Testis (tissue), 3 donors: ENCODE data around the gene NFIX. TPM values are rescaled to one million over a fixed set of nuclear protein-coding genes. Genes with fewer than 3 reads are reported as not detected.

Experiments
- DNase-seq: peaks from one replicate; pipeline ENCODE4 v3.0.0-alpha.2; 2019
- H3K27ac ChIP-seq, 2 donors: fragments of 200-600 bp; sonication (generic); one replicate each; pipeline ENCODE4 v1.5.1; 2019
- H3K27me3 ChIP-seq: fragments of 200-600 bp; sonication (generic); one replicate; pipeline ENCODE4 v1.5.1; 2019
- H3K36me3 ChIP-seq: fragments of 200-600 bp; sonication (generic); one replicate; pipeline ENCODE4 v1.5.1; 2017; ENCODE audit warnings: low read depth; ENCODE audit errors: missing control alignments
- H3K4me1 ChIP-seq: fragments of 200-600 bp; sonication (generic); one replicate; pipeline ENCODE4 v1.5.1; 2019
- H3K4me3 ChIP-seq, 2 donors: fragments of 200-600 bp; sonication (generic); one replicate each; pipeline ENCODE4 v1.5.1; 2017 to 2019
- H3K9me3 ChIP-seq: fragments of 200-600 bp; sonication (generic); one replicate; pipeline ENCODE4 v1.5.1; 2017
- POLR2A ChIP-seq: fragments of 450-650 bp; IDR thresholded peaks from one replicate; pipeline ENCODE4 v1.6.1; 2017; ENCODE audit warnings: antibody characterized with exemption, mild to moderate bottlenecking, moderate library complexity
- WGBS, 2 donors: methylation state at CpG; one replicate each; pipeline ENCODE4 v1.1.5; 2018; 5-methylcytosine and 5-hydroxymethylcytosine counted together
- intact Hi-C: fragments of 100-400 bp; cut with DNase I; formaldehyde crosslinking; loops from one replicate; pipeline ENCODE4 v1.15.1; 2023; ENCODE audit warnings: low total_unique reads
- polyA plus RNA-seq: library from polyadenylated mRNA; stranded (reverse); fragments of 350-450 nt; fragmentation: Illumina TruSeq; extraction: RNeasy Lipid Tissue Mini Kit (QIAGEN cat#74804); gene quantifications from one replicate; pipeline ENCODE4 v1.2.3, GENCODE V29; 2014; ENCODE audit warnings: low read depth, low replicate concordance; ENCODE audit not compliant: insufficient read depth
- total RNA-seq, 2 donors: library from RNA; depleted of rRNA; stranded (reverse); fragments of >200 nt; gene quantifications; one replicate each; pipeline ENCODE4 v1.2.3, GENCODE V29; 2016
- TF ChIP-seq, protein P1 (sequence below), 3 experiments: fragments of 450-650 bp in 2 of 3; fragments of 200-600 bp in 1 of 3; sonication (generic) in 1 of 3; IDR thresholded peaks; one replicate each; pipeline ENCODE4 v1.5.1; 2016 to 2019; ENCODE audit warnings: antibody characterized with exemption in 3 of 3, mild to moderate bottlenecking in 2 of 3, moderate library complexity in 1 of 3

NFIX gene
- total and polyA plus RNA-seq, 3 donors from 2014 or later = 47.4 to 62.4 (median 51.7) TPM

DNA sequence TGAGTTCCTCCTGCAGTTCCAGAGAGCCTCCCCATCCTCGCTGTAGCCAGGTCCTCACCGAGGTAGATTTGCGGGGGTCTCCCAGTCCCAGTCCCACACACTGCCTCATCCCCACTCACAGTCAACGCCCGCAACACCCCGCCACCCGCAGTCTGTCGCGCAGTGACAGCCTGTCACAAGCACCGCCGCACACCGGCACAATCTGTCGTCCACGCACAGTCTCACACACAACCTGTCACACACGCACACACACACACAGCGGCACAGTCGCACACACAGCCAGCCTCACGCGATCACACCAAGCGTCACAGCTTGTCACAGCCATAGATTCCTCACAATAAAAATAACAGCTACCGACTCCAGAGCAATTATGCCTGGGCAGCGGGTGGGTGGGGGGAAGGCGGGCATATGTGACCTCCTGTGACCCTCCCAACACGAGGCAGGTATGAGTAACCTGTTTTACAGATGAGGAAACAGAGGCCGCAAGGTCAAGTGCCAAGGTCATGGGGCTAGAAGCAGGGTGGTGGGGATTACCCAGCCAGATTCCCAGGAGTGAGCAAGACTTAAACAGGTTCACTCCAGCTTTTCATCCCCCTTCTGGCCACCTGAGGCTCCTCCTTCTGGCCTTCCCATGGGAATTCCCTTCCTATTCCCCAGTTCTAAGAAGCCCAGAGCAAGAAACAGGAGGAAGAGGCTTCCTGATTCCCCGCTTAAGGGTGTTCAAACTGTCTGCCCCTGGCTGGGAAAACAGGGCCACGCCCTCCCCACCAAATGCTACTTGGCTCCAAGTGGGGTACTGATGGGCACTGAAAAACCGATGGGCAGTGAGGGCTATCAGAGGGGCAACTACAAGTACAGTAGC, 13.9 kb downstream of the NFIX start:
- H3K36me3 ChIP-seq = no peaks in the 10 kb centered on the region
- intact Hi-C loops = no loop called here
- H3K4me3 ChIP-seq = no peak overlapping the region
- H3K4me1 ChIP-seq = peaks cover 56% of the 10 kb centered on the region
- no peaks in the 10 kb centered on the region for H3K9me3 ChIP-seq
- WGBS, 2 donors = 82 to 87% methylated on average over 24 to 28 of the region's 28 CpGs
- DNase-seq = no peak
- TF ChIP-seq, protein P1, sequence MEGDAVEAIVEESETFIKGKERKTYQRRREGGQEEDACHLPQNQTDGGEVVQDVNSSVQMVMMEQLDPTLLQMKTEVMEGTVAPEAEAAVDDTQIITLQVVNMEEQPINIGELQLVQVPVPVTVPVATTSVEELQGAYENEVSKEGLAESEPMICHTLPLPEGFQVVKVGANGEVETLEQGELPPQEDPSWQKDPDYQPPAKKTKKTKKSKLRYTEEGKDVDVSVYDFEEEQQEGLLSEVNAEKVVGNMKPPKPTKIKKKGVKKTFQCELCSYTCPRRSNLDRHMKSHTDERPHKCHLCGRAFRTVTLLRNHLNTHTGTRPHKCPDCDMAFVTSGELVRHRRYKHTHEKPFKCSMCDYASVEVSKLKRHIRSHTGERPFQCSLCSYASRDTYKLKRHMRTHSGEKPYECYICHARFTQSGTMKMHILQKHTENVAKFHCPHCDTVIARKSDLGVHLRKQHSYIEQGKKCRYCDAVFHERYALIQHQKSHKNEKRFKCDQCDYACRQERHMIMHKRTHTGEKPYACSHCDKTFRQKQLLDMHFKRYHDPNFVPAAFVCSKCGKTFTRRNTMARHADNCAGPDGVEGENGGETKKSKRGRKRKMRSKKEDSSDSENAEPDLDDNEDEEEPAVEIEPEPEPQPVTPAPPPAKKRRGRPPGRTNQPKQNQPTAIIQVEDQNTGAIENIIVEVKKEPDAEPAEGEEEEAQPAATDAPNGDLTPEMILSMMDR (IDR thresholded peaks at IDR 0.05) = no peak
- TF ChIP-seq POLR2A = no peak
- no peaks in the 10 kb centered on the region for H3K27me3 ChIP-seq
- peak overlapping the region; percentile 15 to 94 for H3K27ac ChIP-seq

DNA sequence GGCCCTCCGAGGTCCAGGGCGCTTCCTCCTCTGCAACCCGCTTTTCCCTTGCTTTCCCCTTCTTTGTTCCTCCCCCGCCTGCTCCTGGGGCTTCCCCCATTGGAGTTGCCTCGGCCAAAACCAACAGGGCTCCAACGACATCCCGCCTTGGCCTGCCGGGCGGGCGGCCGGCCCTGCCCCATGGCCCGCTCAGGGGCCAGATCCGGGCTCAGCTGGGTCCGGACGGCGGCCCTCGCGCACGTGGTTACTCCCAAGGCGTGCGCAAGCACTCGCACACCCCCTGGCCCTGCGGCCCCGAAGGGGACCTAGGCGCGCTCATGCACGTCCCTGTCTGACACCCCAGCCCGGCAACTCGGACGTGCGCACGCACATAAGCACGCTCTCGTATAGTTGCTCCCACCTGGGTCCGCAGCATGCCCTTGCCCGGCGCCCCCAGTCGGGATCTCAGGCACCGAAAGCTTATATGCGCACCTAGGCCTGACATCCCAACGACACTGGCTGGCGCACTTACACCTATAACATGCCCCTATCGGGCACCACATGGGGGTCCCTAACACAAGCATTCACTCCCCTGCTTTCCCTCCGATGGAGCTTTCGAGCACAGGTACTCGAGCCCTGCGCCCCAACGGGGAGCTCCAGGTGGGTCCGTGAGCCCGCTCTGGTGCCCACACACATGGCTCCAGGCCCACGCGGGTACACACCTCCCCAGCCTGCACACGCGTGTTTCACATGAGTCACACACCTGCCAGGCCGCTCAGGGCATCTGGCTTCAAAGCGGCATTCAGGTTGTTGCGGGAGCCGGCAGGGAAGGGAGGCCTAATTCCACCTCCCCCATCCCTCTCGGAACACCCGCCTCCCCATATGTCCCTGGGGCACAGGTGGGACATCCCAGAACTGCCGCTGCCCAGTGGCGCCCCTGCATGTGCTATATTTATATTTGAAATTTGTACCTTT, 15.0 kb downstream of the NFIX start:
- no peak overlapping the region for H3K4me3 ChIP-seq
- no peak for TF ChIP-seq POLR2A
- H3K4me1 ChIP-seq = peaks cover 66% of the 10 kb centered on the region
- peak; percentile 61 for DNase-seq
- no peaks in the 10 kb centered on the region for H3K9me3 ChIP-seq
- no peaks in the 10 kb centered on the region for H3K36me3 ChIP-seq
- WGBS, 2 donors = 37 to 48% methylated on average over 16 to 62 of the region's 62 CpGs
- no peaks in the 10 kb centered on the region for H3K27me3 ChIP-seq
- peak overlapping the region; percentile 15 to 94 for H3K27ac ChIP-seq
- intact Hi-C loops = no loop called here

DNA sequence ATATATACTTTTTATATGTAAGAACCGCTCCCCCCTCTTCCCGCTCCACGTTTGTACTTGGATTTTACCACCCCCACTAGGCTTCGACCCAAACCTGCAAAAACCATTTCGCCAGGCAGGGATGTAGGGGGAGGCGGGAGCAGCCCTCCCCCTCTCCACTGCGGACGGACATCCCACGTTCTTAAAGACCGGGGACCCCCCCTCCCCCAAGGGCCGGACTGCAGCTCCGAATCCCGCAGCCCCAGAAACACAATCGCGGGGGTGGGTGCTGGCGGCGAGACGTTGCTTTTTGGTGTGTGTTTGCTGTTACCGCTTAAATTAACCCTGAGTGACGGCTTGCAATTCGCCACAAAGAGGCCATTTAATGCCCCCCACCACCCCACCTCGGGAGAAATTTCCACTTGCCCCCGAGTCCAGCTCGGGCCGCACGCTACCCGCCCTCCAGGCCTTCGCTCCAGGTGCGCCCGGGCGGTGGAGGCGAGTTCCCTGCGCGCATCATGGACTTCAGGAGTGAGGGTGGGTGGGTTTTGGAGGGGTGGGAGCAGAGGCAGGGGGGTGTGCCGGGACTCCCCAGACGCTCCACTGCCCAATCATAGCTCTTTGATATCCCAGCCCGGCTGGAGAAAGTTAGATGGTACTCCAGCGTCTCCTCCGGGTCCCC, 15.8 kb downstream of the NFIX start:
- H3K4me3 ChIP-seq = peak overlapping the region; percentile 55 to 56
- TF ChIP-seq POLR2A = no peak
- TF ChIP-seq, protein P1 (IDR thresholded peaks at IDR 0.05) = no peak

DNA sequence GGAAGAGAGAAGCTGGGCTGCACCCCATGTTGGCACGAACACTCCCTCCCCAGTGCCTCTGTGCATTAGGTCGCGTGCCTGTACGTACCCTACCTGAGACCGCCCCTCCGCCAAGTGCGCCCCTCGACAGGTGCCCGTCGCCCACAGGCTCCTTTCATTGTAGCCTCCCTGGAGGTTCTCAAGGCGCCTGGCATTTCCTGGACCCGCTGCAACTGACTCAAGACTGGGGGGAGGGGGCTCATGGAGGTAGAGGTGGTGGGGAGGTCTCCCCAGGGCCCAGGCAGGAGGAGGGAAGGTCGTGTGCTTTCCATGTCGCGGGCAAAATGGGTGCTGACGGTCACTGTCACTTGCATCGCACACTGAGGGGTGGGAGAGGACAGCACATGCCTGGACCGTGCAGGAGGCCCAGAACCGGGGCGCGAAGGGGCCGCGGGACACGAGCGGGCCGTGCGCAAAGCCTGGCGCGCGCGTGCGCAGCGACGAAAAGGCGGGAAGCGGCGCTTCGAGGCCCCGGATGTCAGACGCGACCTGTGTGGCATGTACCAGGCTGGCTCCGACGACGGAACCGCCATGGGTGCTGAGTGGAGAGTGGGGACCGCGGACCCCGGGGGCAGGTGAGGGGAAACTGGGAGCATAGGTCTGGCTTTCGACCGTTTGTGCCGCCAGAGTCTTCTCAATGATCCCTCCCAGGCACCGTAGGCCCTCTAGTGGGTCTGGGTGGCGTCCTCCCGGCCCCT, 16.5 kb downstream of the NFIX start:
- intact Hi-C loops = no loop called here

More for the DNA sequence above, 15.8 kb downstream of the NFIX start:
- Histone ChIP-seq H3K27ac (peak overlapping the region in 1 of 2 donors; percentile 94), H3K36me3 (no peaks in the 10 kb centered on the region), H3K27me3 (no peaks in the 10 kb centered on the region), H3K9me3 (no peaks in the 10 kb centered on the region), H3K4me1 (peaks cover 69% of the 10 kb centered on the region)
- WGBS, 2 donors = 52 to 57% methylated on average over 34 to 39 of the region's 39 CpGs
- no peak for DNase-seq
- intact Hi-C loops = no loop called here

More for the DNA sequence above, 16.5 kb downstream of the NFIX start:
- Histone ChIP-seq H3K4me3 (peak overlapping the region; percentile 55 to 56), H3K4me1 (peaks cover 67% of the 10 kb centered on the region), H3K9me3 (no peaks in the 10 kb centered on the region), H3K27me3 (no peaks in the 10 kb centered on the region), H3K27ac (peak overlapping the region; percentile 88 to 94), H3K36me3 (no peaks in the 10 kb centered on the region)
- DNase-seq = peak; percentile 59
- TF ChIP-seq, protein P1 (IDR thresholded peaks at IDR 0.05) = no peak
- no peak for TF ChIP-seq POLR2A
- 57 to 61% methylated on average over 31 to 48 of the region's 54 CpGs for WGBS, 2 donors
